HG02973 (cell line): ENCODE measurements around the gene SMC1B.
"Not testable (repeated sequence)": the region's sequence is repeated elsewhere in the genome, so short reads cannot be mapped to it uniquely, and the experiment has no call there.

Source experiments
- ATAC-seq: cut with Tn5 transposase; IDR thresholded peaks from one replicate; pipeline ENCODE4 v1.9.1; 2021; ENCODE audit warnings: moderate library complexity; ENCODE audit not compliant: unreplicated experiment

The SMC1B gene

GRCh38 chr22:45308391-45308956 is 104.9 kb downstream of the SMC1B start:
- no peak for ATAC-seq

GRCh38 chr22:45306139-45306538 is 107.3 kb downstream of the SMC1B start:
- no peak for ATAC-seq

- no peak for ATAC-seq
Observed at GRCh38 chr22:45305456-45306075, 107.8 kb downstream of the SMC1B start.

- ATAC-seq, result no peak
Observed at GRCh38 chr22:45304971-45305370, 108.4 kb downstream of the SMC1B start.

- no peak for ATAC-seq
Observed at GRCh38 chr22:45303181-45303580, 110.2 kb downstream of the SMC1B start.

GRCh38 chr22:45302751-45303150 is 110.6 kb downstream of the SMC1B start:
- ATAC-seq, result no peak

GRCh38 chr22:45298934-45299505 is 114.4 kb downstream of the SMC1B start:
- no peak for ATAC-seq

- ATAC-seq, result no peak
Observed at GRCh38 chr22:45296628-45297297, 116.6 kb downstream of the SMC1B start.

GRCh38 chr22:45295492-45295891 is 117.9 kb downstream of the SMC1B start:
- no peak for ATAC-seq

GRCh38 chr22:45295004-45295403 is 118.4 kb downstream of the SMC1B start:
- not testable (repeated sequence) for ATAC-seq
